Liver (tissue), 3 donors: ENCODE measurements around the gene SMYD1.

Experiments
- FOXA2 ChIP-seq: IDR thresholded peaks from 2 replicates; pipeline ENCODE4 v1.6.1; 2016; ENCODE audit warnings: antibody characterized with exemption
- JUND ChIP-seq, 2 donors: IDR thresholded peaks; 2 replicates each; pipeline ENCODE4 v1.6.1; 2016; ENCODE audit warnings: antibody characterized with exemption in 2 of 2
- RAD21 ChIP-seq, 2 donors: IDR thresholded peaks; 2 replicates each; pipeline ENCODE4 v1.6.1; 2016; ENCODE audit warnings: antibody characterized with exemption in 2 of 2, mild to moderate bottlenecking in 2 of 2
- TAF1 ChIP-seq: conservative IDR thresholded peaks from 2 replicates; pipeline ENCODE4 v1.6.1; 2016; ENCODE audit warnings: antibody characterized with exemption, mild to moderate bottlenecking
- TF ChIP-seq, protein P1 (sequence below): fragments of 150-350 bp; IDR thresholded peaks from 2 replicates; pipeline ENCODE4 v1.5.1; 2017; ENCODE audit warnings: improper control_type of control experiment, low read depth, low read length; ENCODE audit not compliant: missing input control
- TF ChIP-seq, protein P2 (sequence below): IDR thresholded peaks from 2 replicates; pipeline ENCODE4 v1.6.1; 2016; ENCODE audit warnings: antibody characterized with exemption
- TF ChIP-seq, protein P3 (sequence below): IDR thresholded peaks from 2 replicates; pipeline ENCODE4 v1.6.1; 2016; ENCODE audit warnings: antibody characterized with exemption, mild to moderate bottlenecking
- donor health status: healthy.
- donor health status: healthy.

DNA sequence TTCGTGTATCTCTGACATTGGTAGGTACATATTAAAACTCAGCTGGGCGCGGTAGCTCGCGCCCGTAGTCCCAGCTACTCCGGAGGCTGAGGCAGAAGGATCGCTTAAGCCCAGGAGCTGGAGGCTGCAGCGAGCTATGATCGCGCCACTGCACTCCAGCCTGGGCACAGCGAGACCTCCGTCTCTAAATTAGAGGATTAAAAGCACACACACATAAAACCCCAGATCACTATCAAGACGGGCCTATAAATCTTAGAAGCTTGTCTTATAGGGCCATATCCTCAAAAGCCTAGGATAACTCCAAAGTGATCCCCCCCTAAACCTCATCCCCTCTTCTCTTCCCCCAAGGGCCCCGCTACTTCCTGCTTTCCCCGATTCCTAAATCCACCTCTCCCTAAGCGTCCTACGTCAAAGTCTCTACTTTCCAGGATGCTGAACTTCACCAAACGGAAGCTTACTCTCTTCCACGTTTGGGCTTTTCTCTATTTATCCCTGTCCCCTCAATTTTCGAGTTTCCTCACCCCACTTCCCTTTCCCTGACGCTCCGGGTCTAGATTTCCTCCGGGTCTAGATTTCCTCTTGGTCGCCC, 12.7 kb upstream of the SMYD1 start:
- TF ChIP-seq, protein P1, sequence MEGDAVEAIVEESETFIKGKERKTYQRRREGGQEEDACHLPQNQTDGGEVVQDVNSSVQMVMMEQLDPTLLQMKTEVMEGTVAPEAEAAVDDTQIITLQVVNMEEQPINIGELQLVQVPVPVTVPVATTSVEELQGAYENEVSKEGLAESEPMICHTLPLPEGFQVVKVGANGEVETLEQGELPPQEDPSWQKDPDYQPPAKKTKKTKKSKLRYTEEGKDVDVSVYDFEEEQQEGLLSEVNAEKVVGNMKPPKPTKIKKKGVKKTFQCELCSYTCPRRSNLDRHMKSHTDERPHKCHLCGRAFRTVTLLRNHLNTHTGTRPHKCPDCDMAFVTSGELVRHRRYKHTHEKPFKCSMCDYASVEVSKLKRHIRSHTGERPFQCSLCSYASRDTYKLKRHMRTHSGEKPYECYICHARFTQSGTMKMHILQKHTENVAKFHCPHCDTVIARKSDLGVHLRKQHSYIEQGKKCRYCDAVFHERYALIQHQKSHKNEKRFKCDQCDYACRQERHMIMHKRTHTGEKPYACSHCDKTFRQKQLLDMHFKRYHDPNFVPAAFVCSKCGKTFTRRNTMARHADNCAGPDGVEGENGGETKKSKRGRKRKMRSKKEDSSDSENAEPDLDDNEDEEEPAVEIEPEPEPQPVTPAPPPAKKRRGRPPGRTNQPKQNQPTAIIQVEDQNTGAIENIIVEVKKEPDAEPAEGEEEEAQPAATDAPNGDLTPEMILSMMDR, result no peak
- TF ChIP-seq, protein P2, sequence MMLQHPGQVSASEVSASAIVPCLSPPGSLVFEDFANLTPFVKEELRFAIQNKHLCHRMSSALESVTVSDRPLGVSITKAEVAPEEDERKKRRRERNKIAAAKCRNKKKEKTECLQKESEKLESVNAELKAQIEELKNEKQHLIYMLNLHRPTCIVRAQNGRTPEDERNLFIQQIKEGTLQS, result no peak
- TF ChIP-seq FOXA2, result no peak
- TF ChIP-seq RAD21 (IDR thresholded peaks at IDR 0.05), result no peak
- no peak for TF ChIP-seq JUND (IDR thresholded peaks at IDR 0.05)
- TF ChIP-seq, protein P3, sequence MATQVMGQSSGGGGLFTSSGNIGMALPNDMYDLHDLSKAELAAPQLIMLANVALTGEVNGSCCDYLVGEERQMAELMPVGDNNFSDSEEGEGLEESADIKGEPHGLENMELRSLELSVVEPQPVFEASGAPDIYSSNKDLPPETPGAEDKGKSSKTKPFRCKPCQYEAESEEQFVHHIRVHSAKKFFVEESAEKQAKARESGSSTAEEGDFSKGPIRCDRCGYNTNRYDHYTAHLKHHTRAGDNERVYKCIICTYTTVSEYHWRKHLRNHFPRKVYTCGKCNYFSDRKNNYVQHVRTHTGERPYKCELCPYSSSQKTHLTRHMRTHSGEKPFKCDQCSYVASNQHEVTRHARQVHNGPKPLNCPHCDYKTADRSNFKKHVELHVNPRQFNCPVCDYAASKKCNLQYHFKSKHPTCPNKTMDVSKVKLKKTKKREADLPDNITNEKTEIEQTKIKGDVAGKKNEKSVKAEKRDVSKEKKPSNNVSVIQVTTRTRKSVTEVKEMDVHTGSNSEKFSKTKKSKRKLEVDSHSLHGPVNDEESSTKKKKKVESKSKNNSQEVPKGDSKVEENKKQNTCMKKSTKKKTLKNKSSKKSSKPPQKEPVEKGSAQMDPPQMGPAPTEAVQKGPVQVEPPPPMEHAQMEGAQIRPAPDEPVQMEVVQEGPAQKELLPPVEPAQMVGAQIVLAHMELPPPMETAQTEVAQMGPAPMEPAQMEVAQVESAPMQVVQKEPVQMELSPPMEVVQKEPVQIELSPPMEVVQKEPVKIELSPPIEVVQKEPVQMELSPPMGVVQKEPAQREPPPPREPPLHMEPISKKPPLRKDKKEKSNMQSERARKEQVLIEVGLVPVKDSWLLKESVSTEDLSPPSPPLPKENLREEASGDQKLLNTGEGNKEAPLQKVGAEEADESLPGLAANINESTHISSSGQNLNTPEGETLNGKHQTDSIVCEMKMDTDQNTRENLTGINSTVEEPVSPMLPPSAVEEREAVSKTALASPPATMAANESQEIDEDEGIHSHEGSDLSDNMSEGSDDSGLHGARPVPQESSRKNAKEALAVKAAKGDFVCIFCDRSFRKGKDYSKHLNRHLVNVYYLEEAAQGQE, result no peak
- no peak for TF ChIP-seq TAF1
